ENCODE data around the gene MRGPRX3. TPM values are rescaled to one million over a fixed set of nuclear protein-coding genes. Genes with fewer than 3 reads are reported as not detected.

MRGPRX3 gene
- total and polyA plus RNA-seq, 2 of the 13 experiments (the other 11 are each of a cell fraction or from before 2014, with no cell fraction given), result 0.53 TPM; not detected in 1

GRCh38 chr11:18091731-18092130, 40.6 kb upstream of the MRGPRX3 start:
- no peaks in the 10 kb centered on the region for H3K79me2 ChIP-seq (ENCODE audit: insufficient read depth, low read length)
- no peak overlapping the region for H3K4me3 ChIP-seq (replicated peaks in 1 of 3; ENCODE audit: insufficient read depth in 1 of 3, low read depth in 2 of 3, low read length in 3 of 3)
- H3K27ac ChIP-seq (ENCODE audit: extremely low read length, insufficient read depth, low read length), result no peak overlapping the region
- H3K36me3 ChIP-seq (replicated peaks in 1 of 2; ENCODE audit: control insufficient read depth in 1 of 2, insufficient read depth in 2 of 2, low read length in 2 of 2), result peaks cover 19 to 79% of the 10 kb centered on the region in 2 experiments
- no peaks in the 10 kb centered on the region for H3K9me3 ChIP-seq (ENCODE audit: low read length)
- ChIA-PET CTCF (ENCODE audit: low intra/inter-chr PET ratio, low total read pairs) (no interaction called here), POLR2A (no interaction called here)
- DNase-seq (ENCODE audit: low spot score), result no peak
- FAIRE-seq, result no peak
- no peaks in the 10 kb centered on the region for H3K27me3 ChIP-seq (ENCODE audit: control insufficient read depth in 1 of 2, insufficient read depth in 2 of 2, low read length in 2 of 2)
- no peaks in the 10 kb centered on the region for H3K4me1 ChIP-seq (ENCODE audit: insufficient read depth, low read length)
- H4K20me1 ChIP-seq (ENCODE audit: insufficient read depth, low read length), result no peaks in the 10 kb centered on the region
- in situ Hi-C loops (cut with HindIII; ENCODE audit: extremely low pct_ligation_motif_present, low pct_unique_long_range_greater_than_20kb) (no loop called here), intact Hi-C loops (cut with micrococcal nuclease; ENCODE audit: unreplicated experiment) (no loop called here)
- no peak for TF ChIP-seq ZNF543 (CRISPR knock-in tag; IDR thresholded peaks at IDR 0.05)
- TF ChIP-seq ZNF839 (CRISPR knock-in tag; IDR thresholded peaks at IDR 0.05; ENCODE audit: borderline replicate concordance), result no peak
- TF ChIP-seq ZFY (CRISPR knock-in tag; IDR thresholded peaks at IDR 0.05), result no peak
- TF ChIP-seq ZNF589 (CRISPR knock-in tag; conservative IDR thresholded peaks at IDR 0.05), result no peak
- H3K9ac ChIP-seq (ENCODE audit: insufficient read depth, low read depth, low read length), result no peak overlapping the region
- ATAC-seq, result no peak
- WGBS (ENCODE audit: low lambda C conversion rate), result 97% methylated on average over 2 of the region's 2 CpGs
- no peak overlapping the region for H2AFZ ChIP-seq (ENCODE audit: low read length)
- H3K4me2 ChIP-seq (ENCODE audit: low read depth, low read length), result no peak overlapping the region
- BruUV-seq (replicated peaks), result no TSS peak

- H3K4me3 ChIP-seq (replicated peaks in 1 of 3; ENCODE audit: insufficient read depth in 1 of 3, low read depth in 2 of 3, low read length in 3 of 3), result no peak overlapping the region
- no peaks in the 10 kb centered on the region for H4K20me1 ChIP-seq (ENCODE audit: insufficient read depth, low read length)
- ChIA-PET POLR2A (no interaction called here), CTCF (ENCODE audit: low intra/inter-chr PET ratio, low total read pairs) (no interaction called here)
- no peak overlapping the region for H3K4me2 ChIP-seq (ENCODE audit: low read depth, low read length)
- ATAC-seq (no peak), DNase-seq (ENCODE audit: low spot score) (no peak), FAIRE-seq (no peak)
- peaks cover 9% of the 10 kb centered on the region for H3K79me2 ChIP-seq (ENCODE audit: insufficient read depth, low read length)
- no peak overlapping the region for H3K9ac ChIP-seq (ENCODE audit: insufficient read depth, low read depth, low read length)
- no peak overlapping the region for H3K27ac ChIP-seq (ENCODE audit: extremely low read length, insufficient read depth, low read length)
- H3K9me3 ChIP-seq (ENCODE audit: low read length), result no peaks in the 10 kb centered on the region
- no TSS peak for BruUV-seq (replicated peaks)
- TF ChIP-seq SRY (CRISPR knock-in tag; IDR thresholded peaks at IDR 0.05) (no peak), XRCC5 (optimal IDR thresholded peaks at IDR 0.05; ENCODE audit: low read length) (no peak), ZNF598 (CRISPR knock-in tag; IDR thresholded peaks at IDR 0.05; ENCODE audit: borderline replicate concordance) (no peak), FOSL1 (CRISPR knock-in tag; IDR thresholded peaks at IDR 0.05; ENCODE audit: borderline replicate concordance) (no peak), SATB2 (CRISPR knock-in tag; IDR thresholded peaks at IDR 0.05) (no peak), PAWR (CRISPR knock-in tag; IDR thresholded peaks at IDR 0.05; ENCODE audit: borderline replicate concordance) (no peak), IRF2 (CRISPR knock-in tag; IDR thresholded peaks at IDR 0.05) (no peak), PLSCR1 (CRISPR knock-in tag; IDR thresholded peaks at IDR 0.05; ENCODE audit: borderline replicate concordance) (no peak), SKIL (CRISPR knock-in tag; IDR thresholded peaks at IDR 0.05; ENCODE audit: borderline replicate concordance) (no peak)
- H3K36me3 ChIP-seq (replicated peaks in 1 of 2; ENCODE audit: control insufficient read depth in 1 of 2, insufficient read depth in 2 of 2, low read length in 2 of 2), result peaks cover 17 to 66% of the 10 kb centered on the region in 2 experiments
- no peak overlapping the region for H2AFZ ChIP-seq (ENCODE audit: low read length)
- intact Hi-C loops (cut with micrococcal nuclease; ENCODE audit: unreplicated experiment), result no loop called here
- no peaks in the 10 kb centered on the region for H3K4me1 ChIP-seq (ENCODE audit: insufficient read depth, low read length)
- in situ Hi-C loops (cut with HindIII; ENCODE audit: extremely low pct_ligation_motif_present, low pct_unique_long_range_greater_than_20kb), result no loop called here
- no peaks in the 10 kb centered on the region for H3K27me3 ChIP-seq (ENCODE audit: control insufficient read depth in 1 of 2, insufficient read depth in 2 of 2, low read length in 2 of 2)
Observed at GRCh38 chr11:18093959-18094358, 38.4 kb upstream of the MRGPRX3 start.

Data from HepG2 (cell line).